ENCODE data around the gene KRT78.
"Not testable (repeated sequence)": the region's sequence is repeated elsewhere in the genome, so short reads cannot be mapped to it uniquely, and the experiment has no call there.

KRT78 gene, protein sequence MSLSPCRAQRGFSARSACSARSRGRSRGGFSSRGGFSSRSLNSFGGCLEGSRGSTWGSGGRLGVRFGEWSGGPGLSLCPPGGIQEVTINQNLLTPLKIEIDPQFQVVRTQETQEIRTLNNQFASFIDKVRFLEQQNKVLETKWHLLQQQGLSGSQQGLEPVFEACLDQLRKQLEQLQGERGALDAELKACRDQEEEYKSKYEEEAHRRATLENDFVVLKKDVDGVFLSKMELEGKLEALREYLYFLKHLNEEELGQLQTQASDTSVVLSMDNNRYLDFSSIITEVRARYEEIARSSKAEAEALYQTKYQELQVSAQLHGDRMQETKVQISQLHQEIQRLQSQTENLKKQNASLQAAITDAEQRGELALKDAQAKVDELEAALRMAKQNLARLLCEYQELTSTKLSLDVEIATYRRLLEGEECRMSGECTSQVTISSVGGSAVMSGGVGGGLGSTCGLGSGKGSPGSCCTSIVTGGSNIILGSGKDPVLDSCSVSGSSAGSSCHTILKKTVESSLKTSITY

DNA sequence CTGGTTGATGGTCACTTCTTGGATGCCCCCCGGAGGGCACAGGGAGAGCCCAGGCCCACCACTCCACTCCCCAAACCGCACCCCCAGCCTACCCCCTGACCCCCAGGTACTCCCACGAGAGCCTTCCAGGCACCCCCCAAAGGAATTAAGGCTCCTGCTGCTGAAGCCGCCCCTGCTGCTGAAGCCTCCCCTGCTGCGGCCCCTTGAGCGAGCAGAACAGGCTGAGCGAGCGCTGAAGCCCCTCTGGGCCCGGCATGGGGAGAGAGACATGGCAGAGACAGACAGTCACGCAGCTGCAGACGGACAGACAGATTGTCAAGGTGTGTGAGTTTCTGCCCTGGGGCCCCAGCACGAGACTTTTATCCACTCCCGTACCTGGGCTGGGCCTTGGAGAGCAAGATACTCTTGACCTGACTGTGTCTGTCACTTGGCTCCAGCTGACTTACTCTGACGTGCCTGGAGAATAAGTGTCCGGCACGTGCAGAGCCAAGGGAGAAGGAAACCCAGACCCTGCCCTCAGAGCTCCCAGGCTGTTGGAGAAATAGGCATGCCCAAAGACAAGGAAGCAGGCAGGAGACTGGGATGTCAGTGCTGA lies at the start of gene KRT78:
Gene KRT78, minus strand, starts transcription at position 334 of the 595 bp plus-strand sequence. Its CDS starts 64 bp downstream, at position 270.
- no peak for DNase-seq

DNA sequence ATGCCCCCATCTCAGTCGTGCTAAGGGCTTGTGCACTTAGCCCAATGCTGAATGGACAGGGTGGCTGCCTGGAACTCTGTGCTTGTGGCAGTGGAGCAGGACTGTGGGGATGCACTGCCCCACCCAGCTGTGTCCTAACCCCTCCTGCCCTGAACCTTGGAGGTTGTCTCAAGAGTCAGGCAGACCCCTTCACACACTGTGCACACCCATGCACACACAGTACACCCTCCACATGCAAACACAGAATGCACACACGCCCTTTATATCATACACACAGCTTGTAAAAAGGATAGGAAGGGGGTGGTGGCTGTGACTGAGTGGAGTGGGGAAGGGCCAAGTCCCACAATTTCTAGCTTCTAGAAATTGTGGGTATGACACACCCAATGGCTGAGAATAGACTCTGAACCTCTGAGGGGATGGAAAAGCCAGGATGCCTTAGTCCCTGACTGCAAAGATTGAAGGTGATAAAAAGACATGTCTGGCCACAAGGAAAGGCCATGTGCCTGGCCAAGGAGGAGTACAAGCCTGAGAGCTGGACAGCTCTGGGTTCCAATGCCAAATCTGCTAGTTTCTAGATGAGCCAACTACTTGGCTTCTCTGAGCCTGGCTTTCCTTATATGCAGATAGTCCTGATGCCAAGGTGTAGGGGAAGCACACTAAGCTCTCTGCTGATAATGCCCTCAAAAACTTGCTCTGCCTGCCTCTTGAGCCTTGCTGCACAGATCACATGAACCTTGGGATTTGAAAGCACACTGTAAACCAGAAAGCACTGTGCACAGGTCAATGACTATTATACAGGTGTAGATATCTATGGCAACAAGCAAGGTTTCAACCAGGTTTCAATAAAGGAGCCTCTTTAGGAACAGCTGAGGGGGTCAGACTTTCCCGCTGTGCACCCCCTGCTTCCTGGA lies 47.7 kb upstream of the KRT78 start:
- no peak for DNase-seq

DNA sequence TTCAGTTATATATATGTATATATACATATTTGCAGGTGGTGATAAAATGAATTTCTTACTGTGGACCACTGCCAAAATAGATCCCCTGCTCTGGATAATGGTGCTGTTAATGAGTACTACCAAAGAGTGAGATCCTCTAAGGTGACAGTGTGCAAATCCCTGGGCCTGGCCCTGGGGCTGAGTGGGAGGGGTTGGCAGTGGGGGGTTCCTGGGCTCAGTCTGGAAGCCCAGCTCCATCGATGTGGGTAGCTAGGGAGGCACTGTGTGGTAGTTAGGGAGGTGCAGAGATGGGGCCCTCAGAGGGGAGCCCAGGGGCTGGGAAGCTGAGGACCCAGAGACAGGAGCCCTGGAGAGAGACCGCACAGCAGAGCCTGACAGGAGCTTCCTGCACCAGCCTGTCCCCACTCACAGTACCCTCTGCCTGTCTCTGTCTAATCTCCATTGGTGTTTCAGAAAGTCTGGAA lies 47.0 kb upstream of the KRT78 start:
- no peak for DNase-seq

DNA sequence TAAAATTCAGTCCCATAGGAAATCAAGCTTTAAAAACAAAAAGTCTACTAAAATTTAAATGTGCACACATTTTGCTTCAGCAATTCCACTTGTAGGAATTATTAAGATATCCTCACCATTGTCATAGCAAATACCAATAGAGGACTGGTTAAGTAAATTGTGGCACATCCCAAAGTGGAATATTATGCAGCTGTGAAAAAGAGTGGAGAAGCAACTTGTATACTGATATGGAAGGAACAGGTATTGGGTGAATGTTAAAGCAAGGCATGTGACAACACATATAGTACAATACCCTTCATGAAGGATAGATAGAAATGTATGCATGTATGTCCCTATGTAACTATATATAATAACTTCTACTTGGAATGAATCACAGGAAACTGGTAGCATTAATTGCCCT lies 44.2 kb upstream of the KRT78 start:
- DNase-seq, result no peak

DNA sequence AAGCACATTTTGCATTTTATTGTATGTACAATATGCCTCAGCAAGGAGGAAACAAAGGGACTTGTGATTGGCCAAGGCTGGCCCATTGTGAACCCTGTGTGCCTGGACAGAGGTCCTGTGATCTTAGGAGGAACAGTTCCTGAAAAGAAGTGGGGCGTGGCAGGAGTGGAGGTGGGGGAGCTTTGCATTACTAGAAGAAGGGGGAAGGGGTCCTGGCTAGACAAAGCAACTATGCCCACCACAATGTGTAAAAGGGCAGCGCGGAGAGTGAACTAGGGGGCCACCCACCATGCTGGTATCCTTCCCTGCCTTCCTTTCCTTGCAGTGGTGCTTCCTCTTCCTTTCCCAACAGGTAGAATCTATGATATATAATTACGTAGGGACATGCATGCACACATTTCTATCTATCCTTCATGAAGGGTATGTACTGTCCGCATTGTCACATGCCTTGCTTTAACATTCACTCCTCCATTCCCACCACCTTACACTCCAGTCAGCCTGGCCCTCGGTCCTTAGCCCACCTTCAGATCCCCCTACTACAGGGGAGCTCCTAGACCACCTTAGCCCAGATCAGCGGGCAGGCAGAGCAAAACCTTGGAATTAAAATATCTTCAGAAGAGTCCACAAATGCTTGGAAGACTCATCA lies 43.5 kb upstream of the KRT78 start:
- DNase-seq, result no peak

DNA sequence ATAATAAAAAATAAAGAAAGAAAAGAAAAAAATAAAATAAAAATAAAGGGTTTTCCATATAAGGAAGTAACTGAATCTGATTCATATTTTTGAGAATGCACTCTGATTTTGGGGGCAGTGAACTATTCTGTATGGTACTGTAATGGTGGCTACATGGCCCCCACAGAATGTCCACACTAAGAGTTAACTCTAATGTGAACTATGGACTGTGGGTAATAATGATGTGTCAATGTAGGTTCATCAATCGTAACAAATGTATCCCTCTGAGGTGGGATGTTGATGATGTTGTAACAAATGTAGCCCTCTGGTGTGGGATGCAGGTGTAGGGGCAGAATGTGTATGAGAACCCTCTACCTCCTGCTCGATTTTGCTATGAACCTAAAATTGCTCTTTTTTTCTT lies 42.2 kb upstream of the KRT78 start:
- DNase-seq, result no peak

DNA sequence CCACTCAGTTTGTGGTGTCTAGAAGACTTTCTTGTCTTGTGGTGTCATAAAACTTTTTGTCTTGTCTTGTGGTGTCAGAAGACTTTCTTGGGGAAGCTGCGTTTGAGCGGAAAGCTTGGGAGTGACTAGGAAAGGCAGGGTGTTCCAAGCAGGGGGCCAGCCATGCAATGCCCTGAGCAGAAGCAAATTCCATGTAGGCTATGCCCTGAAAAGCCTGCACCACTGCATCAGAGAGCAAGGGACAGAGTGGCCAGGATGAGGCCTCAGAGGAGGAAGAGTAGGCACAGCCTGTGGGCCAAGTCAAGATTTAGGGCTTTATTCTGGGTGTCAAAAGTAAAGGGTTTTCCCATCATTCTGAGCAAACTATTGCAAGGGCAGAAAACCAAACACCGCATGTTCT lies 41.6 kb upstream of the KRT78 start:
- no peak for DNase-seq

DNA sequence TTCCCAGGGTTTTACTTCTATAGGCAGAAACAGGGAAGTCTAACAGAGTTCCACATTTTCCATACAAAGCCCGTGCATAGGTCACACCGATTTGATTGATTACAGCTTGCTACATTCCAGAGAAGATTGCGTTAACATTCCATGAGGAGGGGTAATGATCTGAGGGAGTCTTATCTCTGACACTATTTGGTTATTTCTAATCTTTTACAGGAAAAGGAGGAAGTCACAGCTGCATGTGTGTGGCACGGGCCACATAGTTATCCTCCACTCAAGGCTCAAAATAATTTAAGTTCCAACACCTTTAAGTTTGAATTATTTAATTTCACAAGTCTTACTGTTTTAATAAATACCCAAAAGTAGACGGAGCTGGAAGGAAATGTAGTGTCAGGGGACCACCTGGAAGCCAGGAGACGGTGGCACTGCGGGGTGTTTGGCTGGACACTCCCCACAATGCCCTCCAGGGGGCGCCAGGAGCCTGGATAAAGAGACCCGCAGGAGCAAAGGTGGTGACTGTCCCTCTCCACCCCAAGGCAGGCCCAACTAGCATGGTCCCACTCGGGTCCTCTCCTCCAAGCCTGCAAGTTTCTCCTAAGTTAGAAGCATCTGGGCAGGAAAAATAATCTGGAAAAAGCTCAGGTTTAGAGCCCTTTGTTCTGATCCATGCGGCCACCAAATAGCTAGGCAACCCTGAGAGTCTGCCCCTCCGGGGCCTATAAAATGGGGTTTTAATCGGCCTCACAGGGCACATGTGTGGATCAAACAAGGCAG lies 35.9 kb upstream of the KRT78 start:
- DNase-seq, result no peak

DNA sequence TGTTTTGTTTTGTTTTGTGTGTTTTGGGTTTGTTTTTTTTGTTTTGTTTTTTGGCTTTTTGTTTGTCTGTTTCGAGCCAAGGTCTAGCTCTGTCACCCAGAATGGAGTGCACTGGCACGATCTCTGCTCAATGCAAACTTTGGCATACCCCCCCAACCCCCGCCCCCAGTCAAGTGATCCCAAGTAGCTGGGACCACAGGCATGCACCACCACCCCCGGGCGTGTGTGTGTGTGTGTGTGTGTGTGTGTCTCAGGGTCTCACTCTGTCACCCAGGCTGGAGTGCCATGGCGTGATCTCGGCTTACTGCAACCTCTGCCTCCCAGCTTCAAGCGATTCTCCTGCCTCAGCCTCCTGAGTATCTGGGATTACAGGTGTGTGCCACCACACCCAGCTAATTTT lies 31.7 kb upstream of the KRT78 start:
- not testable (repeated sequence) for DNase-seq

DNA sequence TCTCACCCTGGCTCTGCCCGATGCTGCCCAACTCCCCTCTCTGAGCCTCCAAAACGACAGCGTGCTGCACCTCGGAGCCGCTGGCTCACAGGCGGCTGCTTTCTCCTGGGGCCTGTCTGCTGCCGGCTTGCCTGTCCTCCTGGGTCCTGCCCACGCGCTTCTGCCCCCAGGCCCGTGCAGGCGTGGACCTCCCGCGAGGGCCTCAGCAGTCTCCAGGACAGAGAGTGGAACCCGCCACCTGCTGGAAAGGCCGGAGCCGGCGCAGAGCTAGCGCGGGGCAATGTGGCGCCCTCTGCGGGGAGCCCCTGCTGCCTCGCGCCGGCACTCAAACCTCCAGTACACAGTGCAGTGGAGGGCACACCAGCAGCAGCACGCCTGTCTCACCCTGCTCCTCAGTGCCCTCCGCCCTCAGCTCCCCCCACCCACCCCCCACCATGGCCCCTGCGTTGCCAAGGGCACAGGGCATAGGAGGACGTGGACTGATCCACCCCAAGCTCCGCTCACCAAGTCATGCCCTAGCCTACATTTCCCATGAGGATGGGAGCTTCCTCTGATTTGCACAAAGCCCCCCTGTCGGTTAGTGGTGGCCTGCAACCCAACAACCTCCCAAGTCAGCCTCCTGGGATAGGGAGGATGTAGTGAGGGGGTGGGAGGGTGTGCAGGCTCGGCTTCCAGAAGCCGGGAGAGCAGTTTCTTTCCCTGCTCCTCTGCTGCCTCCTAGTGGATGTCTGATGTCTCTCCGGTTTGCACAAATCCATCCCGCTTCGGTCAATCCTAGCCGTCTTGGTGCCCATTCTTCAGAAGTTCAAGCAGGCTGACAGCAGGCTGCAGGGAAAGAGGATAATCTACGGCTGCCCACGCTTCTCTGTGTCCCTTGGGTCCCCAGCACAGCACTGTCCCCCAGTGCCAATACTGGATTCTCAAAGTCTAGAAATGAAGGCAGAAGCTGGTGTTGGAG lies 30.9 kb upstream of the KRT78 start:
- DNase-seq, result peak; percentile 78

DNA sequence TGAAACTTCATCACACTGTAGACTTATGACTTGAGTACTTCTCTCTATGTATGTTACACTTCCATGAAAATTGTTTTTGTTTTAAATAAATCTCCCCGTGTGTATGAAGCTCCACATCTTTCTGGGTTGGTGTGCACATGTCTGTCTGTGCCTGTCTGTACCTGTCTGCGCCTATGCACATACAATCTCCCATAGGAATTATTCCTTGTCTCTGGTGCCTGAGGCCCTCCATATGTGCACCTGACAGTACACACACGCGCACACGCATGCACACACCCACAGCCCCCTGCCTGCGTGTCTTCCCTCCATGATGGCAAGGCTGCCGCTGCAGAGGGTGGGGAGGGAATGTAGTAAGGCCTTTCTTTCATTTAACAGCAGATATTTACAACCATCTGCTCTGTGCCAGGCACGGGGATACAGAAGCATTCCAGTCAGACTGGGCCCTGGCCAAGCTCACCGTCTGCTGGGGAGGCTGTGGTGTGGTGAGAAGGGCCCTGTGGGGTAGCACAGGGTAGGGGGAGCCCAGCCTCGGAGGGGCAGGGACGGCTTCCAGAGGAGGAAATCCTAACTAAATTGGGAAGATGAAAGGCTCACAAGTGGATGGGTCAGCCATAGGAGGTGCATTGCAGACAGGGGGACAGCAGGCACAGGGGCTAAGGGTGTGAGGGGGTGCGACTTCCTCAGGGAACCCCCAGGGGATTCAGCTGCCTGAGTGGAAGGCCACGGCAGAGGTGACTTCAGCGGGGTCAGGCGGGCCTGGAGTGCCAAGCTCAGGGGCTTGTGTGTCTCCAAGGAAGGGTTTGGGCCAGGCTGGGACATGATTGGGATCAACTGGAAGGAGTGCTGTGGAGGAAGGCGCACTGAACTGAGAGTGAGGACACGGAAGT lies 30.0 kb upstream of the KRT78 start:
- DNase-seq, result no peak

DNA sequence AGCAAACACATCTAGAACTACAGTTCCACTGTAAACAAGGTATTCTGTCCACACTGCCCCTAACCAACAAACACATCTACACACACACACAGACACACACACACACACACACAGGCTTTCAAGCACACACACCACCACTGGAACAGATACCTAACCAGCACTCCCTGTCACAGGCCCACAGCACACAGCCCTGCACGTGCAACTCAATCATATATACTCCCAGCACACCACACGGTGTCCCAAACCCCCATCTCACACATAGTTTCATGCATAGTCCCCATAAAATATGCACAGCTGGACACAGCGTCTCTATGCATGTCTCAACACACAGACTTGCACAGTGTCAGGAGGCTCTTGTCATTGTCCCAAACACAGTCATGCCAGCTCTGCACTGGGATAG lies 28.4 kb upstream of the KRT78 start:
- no peak for DNase-seq

DNA sequence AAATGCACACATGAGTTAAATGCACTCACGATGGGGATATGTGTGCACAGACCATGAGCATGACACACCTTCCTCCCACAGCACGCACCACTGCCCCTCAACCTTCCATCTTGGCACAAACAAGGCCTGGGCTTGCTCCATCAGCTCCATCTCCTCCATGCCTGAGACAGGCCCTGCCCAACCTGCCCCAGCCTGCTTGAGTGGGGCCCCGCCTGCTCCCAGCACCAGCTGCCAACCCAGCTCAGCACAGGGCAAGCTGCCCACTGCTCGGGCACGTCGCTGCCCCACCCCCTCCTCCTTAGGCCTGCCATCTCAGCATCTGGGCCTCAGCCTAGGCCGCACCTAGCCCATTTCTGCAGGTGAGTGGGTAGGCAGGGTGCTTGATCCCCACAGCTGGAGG lies 27.6 kb upstream of the KRT78 start:
- DNase-seq, result no peak

DNA sequence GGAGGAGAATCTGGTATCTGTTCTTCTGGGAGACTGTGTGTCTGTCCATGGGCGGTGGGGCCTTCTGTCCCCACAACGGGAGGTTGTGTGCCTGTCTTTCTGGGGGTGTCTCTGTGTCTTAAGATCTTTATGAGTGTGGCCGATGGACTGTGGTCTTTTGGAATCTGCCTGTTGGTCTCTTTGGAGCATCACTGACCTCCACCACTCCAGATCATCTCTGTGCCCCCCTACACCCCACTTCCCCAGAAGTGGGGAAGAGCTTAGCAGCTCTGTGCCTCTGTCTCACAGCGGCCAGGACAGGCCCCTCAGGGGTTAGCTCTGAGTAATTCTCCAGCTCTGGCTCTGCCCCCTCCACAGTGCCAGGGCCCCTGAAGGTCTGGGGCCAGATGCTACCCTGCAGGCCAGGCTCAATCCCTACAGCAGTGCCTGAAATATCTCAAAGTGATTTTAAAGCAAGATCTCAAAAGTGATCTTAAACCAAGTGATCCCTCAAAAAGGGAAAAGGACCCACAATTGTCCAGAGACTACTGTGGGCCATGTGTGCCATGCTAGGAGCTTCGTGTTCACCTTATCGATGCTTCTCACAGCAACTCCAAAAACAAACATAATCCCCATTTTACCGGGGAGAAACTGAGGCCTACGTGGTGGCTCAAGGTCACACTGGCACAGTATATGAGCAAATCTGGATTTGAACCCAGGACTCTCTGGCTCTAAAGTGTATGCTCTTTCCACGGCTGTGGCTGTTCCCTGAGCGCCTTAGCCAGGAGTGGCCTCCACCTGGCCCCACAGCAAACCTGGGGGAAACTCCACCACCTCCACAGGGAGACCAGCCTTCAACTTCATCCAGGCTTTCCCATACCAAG lies 26.0 kb upstream of the KRT78 start:
- DNase-seq, result no peak

DNA sequence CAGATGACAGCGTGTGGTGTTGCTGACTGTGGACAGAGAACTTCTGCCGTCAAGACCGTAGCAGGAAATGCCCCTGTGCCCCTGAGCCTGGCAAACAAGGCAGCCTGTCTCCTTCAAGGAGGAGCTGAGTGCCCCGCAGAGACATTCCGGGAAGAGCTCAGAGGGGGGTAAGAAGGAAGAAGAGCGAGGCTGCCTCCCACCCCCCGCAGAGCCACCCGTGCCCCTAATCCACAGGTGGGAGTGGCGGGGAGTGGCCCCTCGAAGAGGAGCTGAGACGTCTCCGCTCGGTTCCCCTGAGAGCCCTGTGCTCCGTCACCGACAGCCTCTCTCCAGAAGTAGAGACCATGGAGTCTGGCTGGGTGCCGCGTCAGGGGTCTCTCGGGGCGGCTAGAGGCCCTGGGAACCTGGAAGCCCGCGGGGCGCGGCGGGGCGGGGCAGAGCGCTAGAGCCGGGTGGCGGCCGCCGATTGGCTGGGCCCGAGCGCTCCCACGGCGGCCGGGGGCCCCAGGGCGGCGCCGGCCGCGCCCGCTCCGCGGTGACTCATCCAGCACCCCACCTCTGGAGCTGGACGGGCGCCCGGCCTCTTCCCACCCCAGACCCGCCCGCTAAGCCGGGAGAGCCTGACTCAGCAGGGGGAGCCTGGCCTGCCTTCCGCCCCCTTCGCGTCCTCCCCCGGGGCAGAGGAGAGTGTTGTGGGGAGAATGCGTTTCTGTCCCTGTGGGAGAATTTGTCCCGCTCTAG lies 25.2 kb upstream of the KRT78 start:
- no peak for DNase-seq

DNA sequence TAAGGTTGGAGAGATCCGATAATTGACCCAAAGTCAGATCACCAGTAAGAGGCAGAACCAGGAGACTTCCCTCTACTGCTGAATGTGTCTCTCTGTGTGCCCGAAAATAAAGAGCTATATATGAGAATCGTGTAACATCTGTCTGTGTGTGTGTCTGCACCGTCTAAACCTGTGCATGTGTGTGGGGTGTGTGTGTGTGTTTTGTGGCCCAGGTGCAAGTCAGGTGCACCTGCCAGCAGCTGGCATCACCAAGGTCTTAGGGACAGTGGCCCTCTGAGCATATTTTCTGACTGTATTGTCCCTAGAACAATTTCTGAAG lies 24.7 kb upstream of the KRT78 start:
- no peak for DNase-seq

DNA sequence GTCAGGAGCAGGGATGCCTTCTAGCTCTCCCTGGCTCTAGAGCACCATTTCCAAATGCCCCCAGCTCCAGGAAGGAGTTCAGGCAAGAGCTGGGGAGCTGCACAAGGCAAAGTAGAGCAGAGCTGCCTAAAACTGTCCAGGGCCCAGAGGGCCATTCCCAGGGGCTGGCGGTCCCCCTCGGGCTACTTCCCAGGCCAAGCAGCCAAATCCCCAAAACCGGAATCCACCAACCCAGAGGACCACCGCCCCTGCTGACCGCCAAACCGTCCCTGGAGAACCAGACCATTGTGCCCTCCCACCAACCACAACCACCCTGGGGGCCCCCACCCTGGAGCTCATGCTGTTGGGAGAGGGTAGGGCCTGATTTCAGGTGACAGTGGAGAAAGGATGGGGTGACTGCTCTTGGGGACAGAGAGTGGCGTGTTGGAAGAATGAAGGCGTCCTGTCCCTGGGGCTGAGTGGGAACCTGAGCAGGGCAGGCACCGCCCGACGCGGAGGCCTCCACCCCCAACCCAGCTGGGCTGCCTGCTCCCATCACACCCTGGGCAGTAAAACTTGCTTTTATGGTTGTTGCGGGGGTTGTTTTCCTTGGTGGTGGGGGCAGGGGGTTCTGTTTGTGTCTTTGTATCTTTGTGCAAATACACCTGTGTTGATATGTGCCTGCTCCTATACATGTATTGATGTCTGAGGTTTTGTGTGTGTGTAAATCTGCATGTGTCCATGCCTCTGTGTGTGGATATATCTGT lies 24.0 kb upstream of the KRT78 start:
- no peak for DNase-seq
